GM18517 (cell line): ENCODE data around the gene ARTN.

Experiments
- ATAC-seq: cut with Tn5 transposase; IDR thresholded peaks from one replicate; pipeline ENCODE4 v1.9.1; 2021; ENCODE audit warnings: mild to moderate bottlenecking, moderate library complexity; ENCODE audit not compliant: unreplicated experiment

Gene ARTN

DNA sequence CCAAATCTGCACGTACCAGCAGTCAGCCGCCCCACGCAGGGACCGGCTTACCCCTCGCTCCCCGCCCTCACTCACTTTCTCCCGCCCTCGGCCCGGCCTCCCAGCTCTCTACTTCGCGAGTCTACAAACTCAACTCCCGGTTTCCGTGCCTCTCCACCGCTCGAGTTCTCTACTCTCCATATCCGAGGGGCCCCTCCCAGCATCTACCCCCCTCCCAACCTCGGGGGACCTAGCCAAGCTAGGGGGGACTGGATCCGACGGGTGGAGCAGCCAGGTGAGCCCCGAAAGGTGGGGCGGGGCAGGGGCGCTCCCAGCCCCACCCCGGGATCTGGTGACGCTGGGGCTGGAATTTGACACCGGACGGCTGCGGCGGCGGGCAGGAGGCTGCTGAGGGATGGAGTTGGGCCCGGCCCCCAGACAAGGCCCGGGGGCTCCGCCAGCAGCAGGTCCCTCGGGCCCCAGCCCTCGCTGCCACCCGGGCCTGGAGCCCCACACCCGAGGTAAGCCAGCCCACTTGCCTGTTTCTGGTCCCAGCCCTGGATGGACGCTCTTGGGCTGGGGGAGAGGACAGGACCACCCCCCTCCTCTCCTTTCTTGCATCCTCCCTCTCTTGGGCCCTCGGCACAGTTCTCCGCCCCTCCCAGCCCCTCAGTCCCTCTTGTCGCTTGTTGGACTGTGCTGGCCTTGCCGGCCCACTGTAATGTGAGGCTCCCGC lies at the start of gene ARTN:
Gene ARTN (plus strand): TSS at position 416 of the 715 bp plus-strand sequence. CDS start 1,856 bp downstream, outside the sequence.
- no peak for ATAC-seq

DNA sequence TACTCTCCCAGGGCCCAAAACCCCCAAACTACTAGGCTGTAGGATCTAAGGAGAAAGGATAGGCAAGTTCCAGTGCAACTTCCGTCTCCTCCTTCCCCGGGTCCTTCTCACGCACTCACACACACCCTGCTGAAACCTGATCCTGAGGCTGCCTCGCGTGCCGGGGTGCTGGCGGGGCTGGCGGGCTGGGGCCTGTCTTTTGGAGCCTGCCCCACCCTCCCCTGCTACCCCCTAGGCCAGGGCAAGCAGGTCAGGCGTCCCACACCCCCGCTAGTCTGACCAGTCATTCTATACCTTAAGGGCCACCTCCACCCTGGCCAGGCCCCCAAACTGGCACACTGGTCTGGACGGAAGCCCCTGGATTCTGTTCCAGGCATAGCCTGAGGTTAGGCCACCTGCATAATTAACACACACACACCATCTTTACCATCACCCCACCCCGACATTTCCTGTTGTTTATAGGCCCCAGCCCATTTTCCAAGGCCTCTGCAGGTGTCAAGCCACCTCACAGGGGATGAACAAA lies 48.3 kb upstream of the ARTN start:
- no peak for ATAC-seq

- ATAC-seq, result no peak
Measured at GRCh38 chr1:43887748-43888147, 45.9 kb upstream of the ARTN start.

GRCh38 chr1:43890815-43891214 lies 42.8 kb upstream of the ARTN start:
- no peak for ATAC-seq

- no peak for ATAC-seq
Measured at GRCh38 chr1:43893006-43893405, 40.6 kb upstream of the ARTN start.

DNA sequence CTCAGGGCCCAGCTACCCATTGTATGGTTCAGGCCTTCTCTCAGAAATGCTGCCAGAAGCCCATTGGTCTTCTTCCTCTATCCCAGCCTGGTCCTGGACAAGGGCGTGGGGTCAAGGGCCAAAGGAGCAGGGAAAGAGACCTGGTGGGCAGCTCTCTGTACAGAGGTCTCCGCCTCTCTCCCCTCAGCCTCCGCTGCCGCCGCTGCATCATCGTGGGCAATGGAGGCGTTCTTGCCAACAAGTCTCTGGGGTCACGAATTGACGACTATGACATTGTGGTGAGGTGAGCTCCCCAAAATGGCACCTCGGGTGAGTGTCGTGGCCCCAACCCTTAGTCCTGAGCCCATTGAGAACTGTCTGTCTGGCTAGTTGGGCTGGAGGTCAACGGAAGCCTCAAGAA lies 34.6 kb upstream of the ARTN start:
- no peak for ATAC-seq

DNA sequence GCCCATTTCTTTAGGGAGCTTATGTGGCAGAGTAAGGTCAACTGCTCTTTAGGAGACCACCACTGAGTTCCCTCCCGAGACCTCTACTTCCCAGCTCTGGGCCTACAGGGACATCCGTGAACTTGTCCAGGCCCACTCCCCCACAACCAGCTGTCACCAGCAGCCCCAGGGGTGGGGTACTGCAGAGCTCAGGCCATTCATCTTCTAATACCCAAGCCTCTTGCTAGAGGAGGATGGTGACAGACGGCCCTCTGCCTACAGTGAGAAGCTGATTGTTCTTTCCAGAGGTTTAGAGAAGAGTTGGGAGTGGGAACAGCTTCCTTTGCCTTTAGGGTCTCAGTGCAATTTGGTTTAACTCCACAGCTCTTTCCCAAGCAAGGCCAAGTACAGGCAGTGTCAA lies 33.2 kb upstream of the ARTN start:
- ATAC-seq, result no peak

GRCh38 chr1:43901196-43901961 lies 32.2 kb upstream of the ARTN start:
- no peak for ATAC-seq

DNA sequence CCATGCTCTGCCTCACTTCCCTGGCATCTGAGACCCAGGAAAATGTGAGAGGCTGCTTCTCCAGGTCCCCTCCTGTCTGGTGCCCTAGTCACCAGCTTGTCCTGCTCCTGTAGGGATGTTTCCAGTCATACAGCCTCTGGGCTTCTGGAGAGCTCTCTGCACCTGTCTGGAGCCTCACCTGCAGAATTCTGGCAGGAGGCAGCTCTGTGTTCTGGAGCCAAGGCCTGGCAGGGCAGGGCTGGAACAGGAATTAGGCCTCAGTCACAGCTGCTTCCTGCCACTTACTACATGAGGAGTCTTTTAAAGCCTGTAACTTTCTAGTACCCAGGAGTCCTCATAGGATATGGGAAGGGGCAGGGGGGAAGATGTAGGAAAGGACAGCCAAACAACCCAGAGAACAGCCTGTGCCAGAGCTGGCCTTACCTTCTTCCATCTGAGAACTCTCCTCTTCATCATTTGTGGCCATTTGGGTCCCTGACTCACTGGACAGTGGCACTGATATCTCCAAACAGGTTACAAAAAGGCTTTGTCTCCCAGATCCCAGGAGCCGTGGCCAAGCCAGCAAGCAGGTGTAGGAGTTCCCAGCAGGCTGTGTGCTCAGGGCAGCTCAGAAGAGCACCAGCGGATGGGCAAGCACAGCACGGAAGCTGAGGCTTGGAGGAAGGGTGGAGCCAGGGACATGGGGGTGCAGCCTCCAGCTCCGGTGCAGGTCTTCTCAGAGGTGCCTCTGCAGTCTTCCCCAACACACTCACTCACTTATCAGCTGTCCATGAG lies 31.4 kb upstream of the ARTN start:
- no peak for ATAC-seq

- ATAC-seq, result no peak
Measured at GRCh38 chr1:43904660-43905551, 28.7 kb upstream of the ARTN start.

DNA sequence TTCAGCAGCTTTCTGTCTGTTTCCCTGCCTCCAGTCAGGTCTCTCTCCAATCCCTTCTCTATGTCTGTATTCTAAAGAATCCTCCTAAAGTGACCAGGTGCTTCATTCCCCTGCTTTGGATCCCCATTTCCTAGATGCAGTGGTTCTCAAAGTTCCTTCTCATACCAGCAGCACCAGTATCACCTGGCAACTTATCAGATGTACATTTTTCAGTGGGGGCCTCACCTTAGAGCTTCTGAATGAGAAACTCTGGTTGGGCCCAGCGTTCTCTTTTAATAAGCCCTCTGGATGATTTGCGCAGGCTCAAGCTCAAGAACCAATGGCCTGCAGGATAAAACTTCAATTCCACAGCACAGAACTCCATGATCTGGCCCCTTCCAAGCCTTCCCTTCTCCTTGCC lies 25.4 kb upstream of the ARTN start:
- no peak for ATAC-seq

DNA sequence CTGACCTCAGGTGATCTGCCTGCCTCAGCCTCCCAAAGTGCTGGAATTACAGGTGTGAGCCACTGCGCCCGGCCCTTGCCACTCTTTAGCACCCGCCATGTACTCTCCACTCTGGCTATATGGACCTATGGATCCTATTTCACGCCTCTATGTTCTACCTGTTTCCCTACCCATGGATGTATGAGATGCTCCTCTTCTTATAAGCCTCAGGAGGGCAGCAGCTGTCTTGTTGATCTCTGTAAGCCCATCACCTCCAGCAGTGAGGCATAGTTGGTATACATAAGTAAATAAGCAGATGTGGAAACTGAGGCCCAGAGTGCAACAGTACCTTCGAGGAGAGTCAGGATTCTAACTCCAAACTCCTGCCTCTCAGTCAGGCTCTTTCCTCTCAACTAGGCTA lies 24.7 kb upstream of the ARTN start:
- no peak for ATAC-seq

- no peak for ATAC-seq
Measured at GRCh38 chr1:43910343-43910742, 23.3 kb upstream of the ARTN start.

DNA sequence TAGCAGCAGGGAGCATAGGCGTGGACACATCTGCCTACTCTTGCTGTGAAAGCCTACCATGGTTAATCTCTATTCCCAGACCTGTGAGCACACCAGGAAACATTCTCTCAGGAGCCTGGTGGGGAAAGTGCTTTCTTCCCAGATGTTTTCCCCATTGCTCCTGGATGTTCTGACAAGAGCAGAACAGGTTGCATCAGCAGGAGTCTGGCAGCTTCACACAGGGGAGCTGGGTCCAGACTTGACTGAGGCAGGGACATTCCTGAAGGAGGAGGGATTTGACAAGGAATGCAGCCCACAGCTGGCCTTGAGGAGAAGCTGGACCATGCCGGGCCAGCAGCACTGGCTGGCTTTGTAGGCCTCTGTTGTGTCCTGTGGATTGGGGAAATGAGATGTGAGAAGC lies 21.0 kb upstream of the ARTN start:
- ATAC-seq, result no peak

DNA sequence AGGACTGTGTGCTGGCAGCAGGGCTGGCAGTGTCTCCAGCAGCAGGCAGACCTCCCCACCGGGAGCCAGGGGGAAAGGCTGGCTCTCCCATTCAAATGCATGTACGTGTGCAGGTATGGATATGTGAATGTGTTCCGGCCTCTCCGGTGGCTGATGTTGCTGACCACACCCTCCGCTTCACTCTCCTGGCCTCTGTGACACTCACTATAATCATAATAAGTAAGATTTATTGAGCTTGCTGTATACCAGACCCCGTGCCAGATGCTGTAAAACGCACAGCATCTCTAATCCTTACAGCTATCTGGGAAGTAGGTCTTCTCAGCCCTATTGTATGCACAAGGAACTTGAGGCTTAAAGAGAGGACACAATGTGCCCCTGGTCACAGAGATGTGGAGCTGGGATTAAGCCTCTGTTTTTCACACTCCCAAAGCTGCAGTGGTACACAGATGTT lies 20.5 kb upstream of the ARTN start:
- ATAC-seq, result no peak

- ATAC-seq, result no peak
Measured at GRCh38 chr1:43913666-43914360, 19.8 kb upstream of the ARTN start.

DNA sequence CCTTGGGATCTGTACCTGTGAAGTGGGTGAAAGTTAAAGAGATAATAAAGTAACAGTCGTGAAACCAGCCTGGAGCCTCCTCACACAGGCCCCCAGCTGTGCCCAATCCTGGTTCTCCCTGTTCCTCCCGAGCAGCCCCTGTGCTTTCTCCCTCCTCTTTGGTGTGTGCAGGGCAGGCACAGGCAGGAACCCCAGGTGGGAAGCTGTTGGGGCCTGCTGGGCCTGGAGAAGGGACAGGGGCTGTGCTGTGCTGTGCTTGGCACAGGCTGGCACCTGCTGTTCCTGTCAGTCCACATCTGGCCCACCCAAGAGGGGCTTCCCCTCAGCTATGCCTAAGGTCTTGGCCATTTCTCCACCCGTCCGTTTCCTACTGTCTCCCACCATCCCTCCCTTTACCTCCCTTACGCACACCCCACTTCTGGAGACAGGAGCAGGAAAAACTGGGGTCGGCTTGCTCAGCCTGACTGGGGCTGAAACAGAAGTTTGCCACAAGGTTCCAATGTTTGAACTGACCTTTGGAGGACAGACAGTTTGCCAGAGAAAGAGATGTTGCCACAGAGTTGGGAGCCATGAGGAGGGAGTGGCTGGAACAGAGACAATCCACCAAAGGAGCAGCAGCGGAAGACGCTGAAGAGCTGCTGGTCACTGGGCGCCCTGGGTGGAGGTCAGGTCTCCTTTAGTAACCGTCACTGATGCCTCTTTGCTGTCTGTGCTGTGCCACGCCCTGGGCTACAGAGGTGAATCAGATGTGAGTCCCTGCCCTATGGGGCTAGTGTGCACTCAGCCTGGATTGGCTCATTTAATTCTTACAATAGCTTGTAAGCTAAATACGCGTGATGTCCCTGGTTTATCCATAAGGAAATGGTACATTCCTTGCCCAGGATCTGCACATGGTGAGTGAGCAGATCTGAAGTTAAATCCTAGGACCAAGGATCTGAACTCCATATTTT lies 18.8 kb upstream of the ARTN start:
- ATAC-seq, result no peak

DNA sequence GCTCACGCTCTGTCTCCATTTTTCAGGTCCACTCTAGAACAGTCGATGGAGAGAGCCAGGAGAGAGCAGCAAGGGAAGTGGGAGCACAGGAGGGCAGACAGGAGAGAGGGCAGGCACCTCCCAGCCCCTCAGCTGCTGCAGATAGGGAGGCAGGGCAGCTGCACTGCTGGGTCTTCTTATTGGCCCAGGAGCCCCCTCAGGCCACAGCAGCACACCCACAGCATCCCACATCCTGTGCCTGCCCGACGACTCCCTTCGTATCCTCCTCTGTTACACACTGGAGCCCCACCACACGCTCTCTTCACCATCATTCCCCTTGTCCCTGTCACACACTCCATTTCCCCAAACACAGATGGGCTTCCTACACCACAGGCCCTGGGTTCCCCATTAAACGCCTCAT lies 13.7 kb upstream of the ARTN start:
- ATAC-seq, result no peak

DNA sequence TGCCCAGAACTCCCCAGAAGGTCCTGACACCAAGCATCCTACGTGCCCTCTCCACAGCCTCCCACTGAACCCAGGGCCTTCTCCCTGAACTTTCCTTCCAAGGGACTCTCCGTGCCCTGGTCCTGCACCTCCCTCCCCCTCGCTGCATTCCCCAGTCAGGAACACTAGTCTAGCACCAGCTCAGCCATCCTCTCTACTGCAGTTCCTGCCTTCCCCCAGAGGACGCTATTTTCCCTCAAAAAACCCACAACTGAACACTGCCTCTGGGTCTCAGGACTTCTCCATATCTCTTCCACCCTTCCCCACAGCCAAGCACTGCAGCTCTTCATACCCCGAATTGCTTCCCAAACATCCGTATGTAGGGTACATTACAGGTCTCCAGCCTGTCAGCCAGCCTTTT lies 12.6 kb upstream of the ARTN start:
- ATAC-seq, result no peak
